HepG2 (cell line): ENCODE data around the gene ALOX12. TPM values are rescaled to one million over a fixed set of nuclear protein-coding genes. Genes with fewer than 3 reads are reported as not detected.

Experiments
- DNMT3B ChIP-seq: conservative IDR thresholded peaks from 2 replicates; pipeline ENCODE4 v1.6.1; 2016; ENCODE audit warnings: missing biosample characterization, control low read depth
- ERF ChIP-seq: IDR thresholded peaks from 2 replicates; pipeline ENCODE4 v1.6.1; 2018; ENCODE audit warnings: missing biosample characterization, missing genetic modification reagents
- GPN1 ChIP-seq: sonication (generic); formaldehyde crosslinking; IDR thresholded peaks from 2 replicates; pipeline ENCODE4 v1.5.1; 2020; ENCODE audit warnings: missing genetic modification reagents, borderline replicate concordance
- TCF7L2 ChIP-seq: IDR thresholded peaks from 2 replicates; pipeline ENCODE4 v1.6.1; 2011; ENCODE audit warnings: mild to moderate bottlenecking, low read depth, low read length, moderate library complexity
- ZFP36L1 ChIP-seq: sonication (generic); formaldehyde crosslinking; IDR thresholded peaks from 2 replicates; pipeline ENCODE4 v1.8.0; 2022; ENCODE audit warnings: mild to moderate bottlenecking, missing genetic modification reagents, moderate library complexity
- ZNF431 ChIP-seq: sonication (generic); formaldehyde crosslinking; IDR thresholded peaks from 2 replicates; pipeline ENCODE4 v1.9.0; 2022; ENCODE audit warnings: missing genetic modification reagents, low read depth, mild to moderate bottlenecking, borderline replicate concordance
- ZNF441 ChIP-seq: sonication (generic); formaldehyde crosslinking; IDR thresholded peaks from 2 replicates; pipeline ENCODE4 v1.7.0; 2021; ENCODE audit warnings: missing genetic modification reagents, borderline replicate concordance
- ZNF552 ChIP-seq: sonication (generic); formaldehyde crosslinking; IDR thresholded peaks from 2 replicates; pipeline ENCODE4 v1.9.0; 2022; ENCODE audit warnings: missing genetic modification reagents, mild to moderate bottlenecking, borderline replicate concordance
- ZNF558 ChIP-seq: sonication (generic); formaldehyde crosslinking; IDR thresholded peaks from 2 replicates; pipeline ENCODE4 v1.9.0; 2022; ENCODE audit warnings: mild to moderate bottlenecking, missing genetic modification reagents, borderline replicate concordance
- ZNF589 ChIP-seq: sonication (generic); formaldehyde crosslinking; conservative IDR thresholded peaks from 2 replicates; pipeline ENCODE4 v1.8.0; 2022; ENCODE audit warnings: mild to moderate bottlenecking, moderate library complexity, missing genetic modification reagents
- ZNF841 ChIP-seq: sonication (generic); formaldehyde crosslinking; IDR thresholded peaks from 2 replicates; pipeline ENCODE4 v1.8.1; 2023; ENCODE audit warnings: missing genetic modification reagents, borderline replicate concordance
- polyA plus RNA-seq, 8 experiments: library from polyadenylated mRNA; depleted of rRNA in 3 of 8; stranded (reverse) in 7 of 8; unstranded in 1 of 8; fragments of >200 nt; fragmentation: Illumina TruSeq in 4 of 8; extraction: Trizol in 4 of 8; gene quantifications; 2 replicates each; pipeline versions ENCODE4 v1.2.1 to v1.2.3, GENCODE V29; 2011 to 2016; ENCODE audit warnings: low read depth in 4 of 8, missing spikeins in 1 of 8, mixed read lengths in 1 of 8; ENCODE audit not compliant: insufficient read depth in 1 of 8
- total RNA-seq, 5 experiments: library from RNA; depleted of rRNA; stranded (reverse); fragments of >200 nt; fragmentation: Illumina TruSeq; extraction: Trizol; gene quantifications; 2 replicates each; pipeline ENCODE4 v1.2.3, GENCODE V29; 2016; ENCODE audit warnings: low read depth in 1 of 5
- TF ChIP-seq, protein P1 (sequence below): sonication (generic); formaldehyde crosslinking; IDR thresholded peaks from 2 replicates; pipeline ENCODE4 v1.4.0; 2020; ENCODE audit warnings: missing genetic modification reagents
- TF ChIP-seq, protein P2 (sequence below): IDR thresholded peaks from 2 replicates; pipeline ENCODE4 v1.6.1; 2018; ENCODE audit warnings: missing genetic modification reagents
- TF ChIP-seq, protein P3 (sequence below): sonication (generic); formaldehyde crosslinking; IDR thresholded peaks from 2 replicates; pipeline ENCODE4 v1.4.0; 2020; ENCODE audit warnings: missing genetic modification reagents, mild to moderate bottlenecking, borderline replicate concordance
- TF ChIP-seq, protein P4 (sequence below): sonication (generic); formaldehyde crosslinking; IDR thresholded peaks from 2 replicates; pipeline ENCODE4 v1.5.1; 2020; ENCODE audit warnings: mild to moderate bottlenecking, moderate library complexity, missing genetic modification reagents
- TF ChIP-seq, protein P5 (sequence below): sonication (generic); formaldehyde crosslinking; IDR thresholded peaks from 2 replicates; pipeline ENCODE4 v1.5.0; 2020; ENCODE audit warnings: missing genetic modification reagents
- TF ChIP-seq, protein P6 (sequence below): sonication (generic); formaldehyde crosslinking; IDR thresholded peaks from 2 replicates; pipeline ENCODE4 v1.8.1; 2023; ENCODE audit warnings: missing genetic modification reagents, inconsistent platforms, borderline replicate concordance

The ALOX12 gene
- total and polyA plus RNA-seq, 2 of the 13 experiments (the other 11 are each of a cell fraction or from before 2014, with no cell fraction given): not detected

DNA sequence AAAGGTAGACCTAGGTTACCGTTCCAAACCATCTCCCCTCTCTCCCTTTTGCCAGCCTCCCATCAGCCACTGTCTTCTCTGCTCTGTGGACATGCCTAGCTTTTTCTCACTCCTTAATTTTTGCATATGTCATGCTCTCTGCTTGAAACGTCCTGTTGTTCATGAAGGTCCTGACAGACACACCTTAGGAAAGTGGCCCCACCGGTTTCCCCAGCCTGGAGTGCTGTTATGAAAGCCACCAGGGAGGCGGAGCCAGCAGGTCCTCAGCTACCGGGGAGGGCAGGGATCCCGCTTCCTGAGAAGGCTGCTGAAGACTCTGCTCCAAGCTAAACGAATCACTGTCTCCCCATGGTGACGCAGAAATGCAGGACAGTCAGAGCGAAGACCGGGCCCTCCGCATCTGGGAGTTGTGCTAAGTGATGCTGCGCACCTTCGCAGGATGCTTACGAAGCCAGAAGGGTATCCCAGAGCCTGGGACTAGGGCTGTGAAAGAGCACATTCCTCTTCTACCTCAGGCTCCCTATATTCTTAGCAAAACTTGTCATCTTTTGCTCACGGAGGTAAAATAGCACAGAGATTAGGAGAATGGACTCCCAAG, 50.4 kb downstream of the ALOX12 start (continued):
- TF ChIP-seq, protein P1, sequence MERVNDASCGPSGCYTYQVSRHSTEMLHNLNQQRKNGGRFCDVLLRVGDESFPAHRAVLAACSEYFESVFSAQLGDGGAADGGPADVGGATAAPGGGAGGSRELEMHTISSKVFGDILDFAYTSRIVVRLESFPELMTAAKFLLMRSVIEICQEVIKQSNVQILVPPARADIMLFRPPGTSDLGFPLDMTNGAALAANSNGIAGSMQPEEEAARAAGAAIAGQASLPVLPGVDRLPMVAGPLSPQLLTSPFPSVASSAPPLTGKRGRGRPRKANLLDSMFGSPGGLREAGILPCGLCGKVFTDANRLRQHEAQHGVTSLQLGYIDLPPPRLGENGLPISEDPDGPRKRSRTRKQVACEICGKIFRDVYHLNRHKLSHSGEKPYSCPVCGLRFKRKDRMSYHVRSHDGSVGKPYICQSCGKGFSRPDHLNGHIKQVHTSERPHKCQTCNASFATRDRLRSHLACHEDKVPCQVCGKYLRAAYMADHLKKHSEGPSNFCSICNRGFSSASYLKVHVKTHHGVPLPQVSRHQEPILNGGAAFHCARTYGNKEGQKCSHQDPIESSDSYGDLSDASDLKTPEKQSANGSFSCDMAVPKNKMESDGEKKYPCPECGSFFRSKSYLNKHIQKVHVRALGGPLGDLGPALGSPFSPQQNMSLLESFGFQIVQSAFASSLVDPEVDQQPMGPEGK (CRISPR knock-in tag): peak; percentile 25; the same call in 1 of the 2 replicates
- TF ChIP-seq ZFP36L1 (no peak), ZNF589 (CRISPR knock-in tag) (no peak), ZNF552 (no peak), ZNF841 (no peak), ZNF431 (CRISPR knock-in tag) (no peak), ZNF441 (CRISPR knock-in tag) (no peak), ZNF558 (CRISPR knock-in tag) (no peak), DNMT3B (CRISPR knock-in tag) (no peak), TCF7L2 (no peak), ERF (CRISPR knock-in tag) (no peak), GPN1 (no peak)
- TF ChIP-seq, protein P2, sequence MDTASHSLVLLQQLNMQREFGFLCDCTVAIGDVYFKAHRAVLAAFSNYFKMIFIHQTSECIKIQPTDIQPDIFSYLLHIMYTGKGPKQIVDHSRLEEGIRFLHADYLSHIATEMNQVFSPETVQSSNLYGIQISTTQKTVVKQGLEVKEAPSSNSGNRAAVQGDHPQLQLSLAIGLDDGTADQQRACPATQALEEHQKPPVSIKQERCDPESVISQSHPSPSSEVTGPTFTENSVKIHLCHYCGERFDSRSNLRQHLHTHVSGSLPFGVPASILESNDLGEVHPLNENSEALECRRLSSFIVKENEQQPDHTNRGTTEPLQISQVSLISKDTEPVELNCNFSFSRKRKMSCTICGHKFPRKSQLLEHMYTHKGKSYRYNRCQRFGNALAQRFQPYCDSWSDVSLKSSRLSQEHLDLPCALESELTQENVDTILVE (CRISPR knock-in tag): no peak
- TF ChIP-seq, protein P3, sequence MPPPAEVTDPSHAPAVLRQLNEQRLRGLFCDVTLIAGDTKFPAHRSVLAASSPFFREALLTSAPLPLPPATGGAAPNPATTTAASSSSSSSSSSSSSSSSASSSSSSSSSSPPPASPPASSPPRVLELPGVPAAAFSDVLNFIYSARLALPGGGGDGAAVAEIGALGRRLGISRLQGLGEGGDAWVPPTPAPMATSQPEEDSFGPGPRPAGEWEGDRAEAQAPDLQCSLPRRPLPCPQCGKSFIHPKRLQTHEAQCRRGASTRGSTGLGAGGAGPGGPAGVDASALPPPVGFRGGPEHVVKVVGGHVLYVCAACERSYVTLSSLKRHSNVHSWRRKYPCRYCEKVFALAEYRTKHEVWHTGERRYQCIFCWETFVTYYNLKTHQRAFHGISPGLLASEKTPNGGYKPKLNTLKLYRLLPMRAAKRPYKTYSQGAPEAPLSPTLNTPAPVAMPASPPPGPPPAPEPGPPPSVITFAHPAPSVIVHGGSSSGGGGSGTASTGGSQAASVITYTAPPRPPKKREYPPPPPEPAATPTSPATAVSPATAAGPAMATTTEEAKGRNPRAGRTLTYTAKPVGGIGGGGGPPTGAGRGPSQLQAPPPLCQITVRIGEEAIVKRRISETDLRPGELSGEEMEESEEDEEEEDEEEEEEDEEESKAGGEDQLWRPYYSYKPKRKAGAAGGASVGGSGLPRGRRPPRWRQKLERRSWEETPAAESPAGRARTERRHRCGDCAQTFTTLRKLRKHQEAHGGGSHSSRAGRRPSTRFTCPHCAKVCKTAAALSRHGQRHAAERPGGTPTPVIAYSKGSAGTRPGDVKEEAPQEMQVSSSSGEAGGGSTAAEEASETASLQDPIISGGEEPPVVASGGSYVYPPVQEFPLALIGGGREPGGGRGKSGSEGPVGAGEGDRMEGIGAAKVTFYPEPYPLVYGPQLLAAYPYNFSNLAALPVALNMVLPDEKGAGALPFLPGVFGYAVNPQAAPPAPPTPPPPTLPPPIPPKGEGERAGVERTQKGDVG: no peak
- TF ChIP-seq, protein P4, sequence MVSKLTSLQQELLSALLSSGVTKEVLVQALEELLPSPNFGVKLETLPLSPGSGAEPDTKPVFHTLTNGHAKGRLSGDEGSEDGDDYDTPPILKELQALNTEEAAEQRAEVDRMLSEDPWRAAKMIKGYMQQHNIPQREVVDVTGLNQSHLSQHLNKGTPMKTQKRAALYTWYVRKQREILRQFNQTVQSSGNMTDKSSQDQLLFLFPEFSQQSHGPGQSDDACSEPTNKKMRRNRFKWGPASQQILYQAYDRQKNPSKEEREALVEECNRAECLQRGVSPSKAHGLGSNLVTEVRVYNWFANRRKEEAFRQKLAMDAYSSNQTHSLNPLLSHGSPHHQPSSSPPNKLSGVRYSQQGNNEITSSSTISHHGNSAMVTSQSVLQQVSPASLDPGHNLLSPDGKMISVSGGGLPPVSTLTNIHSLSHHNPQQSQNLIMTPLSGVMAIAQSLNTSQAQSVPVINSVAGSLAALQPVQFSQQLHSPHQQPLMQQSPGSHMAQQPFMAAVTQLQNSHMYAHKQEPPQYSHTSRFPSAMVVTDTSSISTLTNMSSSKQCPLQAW (CRISPR knock-in tag): no peak
- TF ChIP-seq, protein P5, sequence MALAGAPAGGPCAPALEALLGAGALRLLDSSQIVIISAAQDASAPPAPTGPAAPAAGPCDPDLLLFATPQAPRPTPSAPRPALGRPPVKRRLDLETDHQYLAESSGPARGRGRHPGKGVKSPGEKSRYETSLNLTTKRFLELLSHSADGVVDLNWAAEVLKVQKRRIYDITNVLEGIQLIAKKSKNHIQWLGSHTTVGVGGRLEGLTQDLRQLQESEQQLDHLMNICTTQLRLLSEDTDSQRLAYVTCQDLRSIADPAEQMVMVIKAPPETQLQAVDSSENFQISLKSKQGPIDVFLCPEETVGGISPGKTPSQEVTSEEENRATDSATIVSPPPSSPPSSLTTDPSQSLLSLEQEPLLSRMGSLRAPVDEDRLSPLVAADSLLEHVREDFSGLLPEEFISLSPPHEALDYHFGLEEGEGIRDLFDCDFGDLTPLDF (CRISPR knock-in tag): no peak
- TF ChIP-seq, protein P6, sequence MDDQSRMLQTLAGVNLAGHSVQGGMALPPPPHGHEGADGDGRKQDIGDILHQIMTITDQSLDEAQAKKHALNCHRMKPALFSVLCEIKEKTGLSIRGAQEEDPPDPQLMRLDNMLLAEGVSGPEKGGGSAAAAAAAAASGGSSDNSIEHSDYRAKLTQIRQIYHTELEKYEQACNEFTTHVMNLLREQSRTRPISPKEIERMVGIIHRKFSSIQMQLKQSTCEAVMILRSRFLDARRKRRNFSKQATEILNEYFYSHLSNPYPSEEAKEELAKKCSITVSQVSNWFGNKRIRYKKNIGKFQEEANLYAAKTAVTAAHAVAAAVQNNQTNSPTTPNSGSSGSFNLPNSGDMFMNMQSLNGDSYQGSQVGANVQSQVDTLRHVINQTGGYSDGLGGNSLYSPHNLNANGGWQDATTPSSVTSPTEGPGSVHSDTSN (CRISPR knock-in tag): no peak
